ENCODE results near the gene PTPRU. TPM values are rescaled to one million over a fixed set of nuclear protein-coding genes. Genes with fewer than 3 reads are reported as not detected.

Gene PTPRU
- total RNA-seq, 4 donors from 2014 or later, result 11.4 to 59.4 (median 35.3) TPM

GRCh38 chr1:29237852-29238619 lies 1.7 kb downstream of the PTPRU start:
- H3K9me3 ChIP-seq, result no peaks in the 10 kb centered on the region
- intact Hi-C loops (cut with DNase I; ENCODE audit: low total_unique reads), result loop anchor here (1.0 to 10.0 kb wide), 6 partner anchors 214 to 1470 kb away; no protein-coding TSS in a partner anchor
- H3K4me1 ChIP-seq, result peaks cover 6 to 7% of the 10 kb centered on the region in 2 donors
- no peaks in the 10 kb centered on the region for H3K36me3 ChIP-seq
- TF ChIP-seq CTCF (IDR thresholded peaks at IDR 0.05 in 4 of 5, conservative IDR thresholded peaks at IDR 0.05 in 1 of 5) (no peak), POLR2A (IDR thresholded peaks at IDR 0.05) (peak; percentile 44 to 64)
- ATAC-seq (peak; percentile 55 to 65), DNase-seq (peak; percentile 66 to 76)
- in situ Hi-C loops (cut with MboI; ENCODE audit: low sequenced_read_pairs in 4 of 4), result loop anchor here (10.0 to 25.0 kb wide), 6 partner anchors 849 to 1477 kb away; no protein-coding TSS in a partner anchor
- peak overlapping the region; percentile 53 to 77 (median 60) for H3K4me3 ChIP-seq
- H3K27ac ChIP-seq, result peak overlapping the region; percentile 77 to 87 (median 79)
- no peaks in the 10 kb centered on the region for H3K27me3 ChIP-seq

- Histone ChIP-seq H3K27ac (peak overlapping the region; percentile 77 to 87 (median 79)), H3K4me1 (peaks cover 6 to 7% of the 10 kb centered on the region in 2 donors), H3K36me3 (no peaks in the 10 kb centered on the region), H3K4me3 (peak overlapping the region; percentile 53 to 77 (median 60)), H3K9me3 (no peaks in the 10 kb centered on the region), H3K27me3 (no peaks in the 10 kb centered on the region)
- DNase-seq (no peak), ATAC-seq (no peak)
- TF ChIP-seq POLR2A (IDR thresholded peaks at IDR 0.05) (no peak), CTCF (IDR thresholded peaks at IDR 0.05 in 4 of 5, conservative IDR thresholded peaks at IDR 0.05 in 1 of 5) (no peak)
- intact Hi-C loops (cut with DNase I; ENCODE audit: low total_unique reads) (loop anchor here (2.0 to 10.0 kb wide), 5 partner anchors 214 to 1288 kb away; no protein-coding TSS in a partner anchor), in situ Hi-C loops (cut with MboI; ENCODE audit: low sequenced_read_pairs in 4 of 4) (loop anchor here (10.0 to 25.0 kb wide), 6 partner anchors 849 to 1476 kb away; no protein-coding TSS in a partner anchor)
Observed at GRCh38 chr1:29238620-29239002, 2.3 kb downstream of the PTPRU start.

GRCh38 chr1:29239142-29239541 lies 2.8 kb downstream of the PTPRU start:
- Histone ChIP-seq H3K27ac (peak overlapping the region in 3 of 4 donors; percentile 78 to 87 (median 80)), H3K36me3 (no peaks in the 10 kb centered on the region), H3K4me3 (no peak overlapping the region), H3K9me3 (no peaks in the 10 kb centered on the region), H3K4me1 (peaks cover 6 to 7% of the 10 kb centered on the region in 2 donors), H3K27me3 (no peaks in the 10 kb centered on the region)
- intact Hi-C loops (cut with DNase I; ENCODE audit: low total_unique reads) (loop anchor here (2.0 to 10.0 kb wide), 5 partner anchors 213 to 1288 kb away; no protein-coding TSS in a partner anchor), in situ Hi-C loops (cut with MboI; ENCODE audit: low sequenced_read_pairs in 4 of 4) (loop anchor here (10.0 to 25.0 kb wide), 6 partner anchors 848 to 1476 kb away; no protein-coding TSS in a partner anchor)
- no peak for TF ChIP-seq POLR2A (IDR thresholded peaks at IDR 0.05)
- TF ChIP-seq CTCF (IDR thresholded peaks at IDR 0.05 in 4 of 5, conservative IDR thresholded peaks at IDR 0.05 in 1 of 5), result no peak
- DNase-seq (no peak), ATAC-seq (no peak)

GRCh38 chr1:29240400-29240837 lies 4.1 kb downstream of the PTPRU start:
- Histone ChIP-seq H3K9me3 (no peaks in the 10 kb centered on the region), H3K36me3 (no peaks in the 10 kb centered on the region), H3K4me1 (peaks cover 6 to 7% of the 10 kb centered on the region in 2 donors), H3K27me3 (no peaks in the 10 kb centered on the region), H3K4me3 (no peak overlapping the region), H3K27ac (no peak overlapping the region)
- ATAC-seq (no peak), DNase-seq (no peak)
- in situ Hi-C loops (cut with MboI; ENCODE audit: low sequenced_read_pairs in 4 of 4), result loop anchor here (25.0 kb wide), 4 partner anchors 847 to 1447 kb away; no protein-coding TSS in a partner anchor
- intact Hi-C loops (cut with DNase I; ENCODE audit: low total_unique reads), result no loop called here
- TF ChIP-seq CTCF (IDR thresholded peaks at IDR 0.05 in 4 of 5, conservative IDR thresholded peaks at IDR 0.05 in 1 of 5), result no peak
- TF ChIP-seq POLR2A (IDR thresholded peaks at IDR 0.05), result no peak

Measured in gastrocnemius medialis (tissue), 4 donors.